Neural crest cell (in vitro differentiated cells): ENCODE measurements around the gene MLST8. TPM values are rescaled to one million over a fixed set of nuclear protein-coding genes. Genes with fewer than 3 reads are reported as not detected.

Experiments used
- DNase-seq: peaks from one replicate; pipeline ENCODE4 v3.0.0; 2021; ENCODE audit warnings: low read depth, mixed read lengths, low spot score
- H3K27ac Mint-ChIP-seq: one replicate; pipeline ENCODE4 v1.8.0; 2021; ENCODE audit warnings: mild to moderate bottlenecking, mixed read lengths; ENCODE audit not compliant: unreplicated experiment
- H3K27me3 Mint-ChIP-seq: 2 replicates; pipeline ENCODE4 v1.8.0; 2021; ENCODE audit warnings: low read depth, mild to moderate bottlenecking, mixed read lengths
- H3K36me3 Mint-ChIP-seq: 2 replicates; pipeline ENCODE4 v1.8.0; 2021; ENCODE audit warnings: low read depth, mild to moderate bottlenecking, mixed read lengths
- H3K4me1 Mint-ChIP-seq: 2 replicates; pipeline ENCODE4 v1.8.0; 2021; ENCODE audit warnings: mixed read lengths
- H3K4me3 Mint-ChIP-seq: one replicate; pipeline ENCODE4 v1.8.0; 2021; ENCODE audit warnings: mild to moderate bottlenecking, mixed read lengths
- H3K9me3 Mint-ChIP-seq: 2 replicates; pipeline ENCODE4 v1.8.0; 2021; ENCODE audit warnings: mixed read lengths
- CTCF ChIP-seq: fragments of 200-600 bp; sonication (generic); conservative IDR thresholded peaks from 2 replicates; pipeline ENCODE4 v1.5.0; 2021; ENCODE audit warnings: antibody characterized with exemption, mild to moderate bottlenecking
- total RNA-seq: library from RNA; stranded (reverse); gene quantifications from 2 replicates; pipeline ENCODE4 v1.2.1, GENCODE V29; 2021

MLST8 gene
- total RNA-seq, 1 donor from 2014 or later, result 68.1 TPM

GRCh38 chr16:2214719-2214968 is 9.4 kb downstream of the MLST8 start, which contains the start of gene PGP:
TSS of gene PGP (minus strand) at chr16:2214840. CDS start at chr16:2214777, 63 bp downstream.
- DNase-seq, result no peak
- peaks cover 27% of the 10 kb centered on the region for H3K4me1 Mint-ChIP-seq
- H3K27ac Mint-ChIP-seq, result peak within 1 kb of the TSS; percentile 96
- H3K9me3 Mint-ChIP-seq, result no peaks in the 10 kb centered on the region
- H3K36me3 Mint-ChIP-seq, result peaks cover 4% of the 10 kb centered on the region
- peaks cover 8% of the 10 kb centered on the region for H3K27me3 Mint-ChIP-seq
- no peak for TF ChIP-seq CTCF
- H3K4me3 Mint-ChIP-seq, result peak within 1 kb of the TSS; percentile 94

- no peaks in the 10 kb centered on the region for H3K9me3 Mint-ChIP-seq
- no peak for DNase-seq
- H3K27ac Mint-ChIP-seq, result peak overlapping the region; percentile 62
- peaks cover 8% of the 10 kb centered on the region for H3K27me3 Mint-ChIP-seq
- TF ChIP-seq CTCF, result no peak
- H3K4me1 Mint-ChIP-seq, result peaks cover 27% of the 10 kb centered on the region
- H3K36me3 Mint-ChIP-seq, result peaks cover 4% of the 10 kb centered on the region
- peak overlapping the region; percentile 91 for H3K4me3 Mint-ChIP-seq
Measured at GRCh38 chr16:2216330-2216729, 11.1 kb downstream of the MLST8 start.

- DNase-seq, result peak; percentile 99
- H3K27ac Mint-ChIP-seq, result peak within 1 kb of the TSS; percentile 35
- H3K27me3 Mint-ChIP-seq, result no peaks in the 10 kb centered on the region
- H3K4me3 Mint-ChIP-seq, result peak within 1 kb of the TSS; percentile 90
- H3K9me3 Mint-ChIP-seq, result no peaks in the 10 kb centered on the region
- no peaks in the 10 kb centered on the region for H3K36me3 Mint-ChIP-seq
- H3K4me1 Mint-ChIP-seq, result peaks cover 15% of the 10 kb centered on the region
- no peak for TF ChIP-seq CTCF
Measured at GRCh38 chr16:2223221-2223941, 18.1 kb downstream of the MLST8 start, which contains the start of gene E4F1. TSS of gene E4F1 (plus strand) at chr16:2223591. CDS start at chr16:2223614, 23 bp downstream.

- H3K27ac Mint-ChIP-seq, result peak overlapping the region; percentile 35
- no peaks in the 10 kb centered on the region for H3K9me3 Mint-ChIP-seq
Measured at GRCh38 chr16:2223942-2224486, 18.8 kb downstream of the MLST8 start.

GRCh38 chr16:2226245-2226793 is 21.1 kb downstream of the MLST8 start:
- Mint-ChIP-seq H3K4me3 (peak overlapping the region; percentile 81), H3K36me3 (no peaks in the 10 kb centered on the region), H3K27me3 (no peaks in the 10 kb centered on the region), H3K4me1 (peaks cover 15% of the 10 kb centered on the region), H3K9me3 (no peaks in the 10 kb centered on the region), H3K27ac (no peak overlapping the region)
- DNase-seq, result no peak
- TF ChIP-seq CTCF, result no peak

More at GRCh38 chr16:2223942-2224486, 18.8 kb downstream of the MLST8 start:
- H3K36me3 Mint-ChIP-seq, result no peaks in the 10 kb centered on the region
- peaks cover 15% of the 10 kb centered on the region for H3K4me1 Mint-ChIP-seq
- peak overlapping the region; percentile 90 for H3K4me3 Mint-ChIP-seq
- no peak for DNase-seq
- H3K27me3 Mint-ChIP-seq, result no peaks in the 10 kb centered on the region
- no peak for TF ChIP-seq CTCF
